Fibroblast of skin of right biceps (primary cell): ENCODE data around the gene TMEM132E.

Experiments
- DNase-seq: peaks from one replicate; pipeline ENCODE4 v3.0.0-alpha.2; 2013

The TMEM132E gene

GRCh38 chr17:34607917-34608316 is 28.5 kb downstream of the TMEM132E start:
- no peak for DNase-seq

- no peak for DNase-seq
Observed at GRCh38 chr17:34609210-34609609, 29.8 kb downstream of the TMEM132E start.

- no peak for DNase-seq
Observed at GRCh38 chr17:34610039-34610438, 30.7 kb downstream of the TMEM132E start.

GRCh38 chr17:34610506-34610905 is 31.1 kb downstream of the TMEM132E start:
- DNase-seq: no peak

- peak; percentile 10 for DNase-seq
Observed at GRCh38 chr17:34613064-34614019, 34.0 kb downstream of the TMEM132E start.

GRCh38 chr17:34614698-34615097 is 35.3 kb downstream of the TMEM132E start:
- no peak for DNase-seq

- no peak for DNase-seq
Observed at GRCh38 chr17:34615326-34615725, 35.9 kb downstream of the TMEM132E start.

GRCh38 chr17:34616148-34616547 is 36.8 kb downstream of the TMEM132E start:
- DNase-seq: no peak

GRCh38 chr17:34617398-34617797 is 38.0 kb downstream of the TMEM132E start:
- no peak for DNase-seq

GRCh38 chr17:34619687-34620217 is 40.4 kb downstream of the TMEM132E start:
- DNase-seq: no peak

- DNase-seq: no peak
Observed at GRCh38 chr17:34620458-34620857, 41.1 kb downstream of the TMEM132E start.

- no peak for DNase-seq
Observed at GRCh38 chr17:34622862-34623623, 43.7 kb downstream of the TMEM132E start.

GRCh38 chr17:34623856-34624766 is 44.7 kb downstream of the TMEM132E start:
- DNase-seq: no peak

GRCh38 chr17:34624767-34625383 is 45.5 kb downstream of the TMEM132E start:
- DNase-seq: no peak

GRCh38 chr17:34626121-34626681 is 46.8 kb downstream of the TMEM132E start:
- DNase-seq: no peak

GRCh38 chr17:34628879-34629278 is 49.5 kb downstream of the TMEM132E start:
- DNase-seq: no peak

GRCh38 chr17:34633351-34633750 is 54.0 kb downstream of the TMEM132E start:
- no peak for DNase-seq

- no peak for DNase-seq
Observed at GRCh38 chr17:34633760-34634159, 54.4 kb downstream of the TMEM132E start.

- DNase-seq: no peak
Observed at GRCh38 chr17:34634551-34635160, 55.3 kb downstream of the TMEM132E start.

GRCh38 chr17:34635876-34636275 is 56.5 kb downstream of the TMEM132E start:
- DNase-seq: no peak

GRCh38 chr17:34637041-34637547 is 57.7 kb downstream of the TMEM132E start:
- DNase-seq: no peak
